CD1c-positive myeloid dendritic cell (primary cell): ENCODE measurements around the gene PKD2.

ENCODE experiments used
- DNase-seq: peaks from one replicate; pipeline ENCODE4 v3.0.0-alpha.2; 2016; ENCODE audit errors: extremely low spot score

The PKD2 gene

DNA sequence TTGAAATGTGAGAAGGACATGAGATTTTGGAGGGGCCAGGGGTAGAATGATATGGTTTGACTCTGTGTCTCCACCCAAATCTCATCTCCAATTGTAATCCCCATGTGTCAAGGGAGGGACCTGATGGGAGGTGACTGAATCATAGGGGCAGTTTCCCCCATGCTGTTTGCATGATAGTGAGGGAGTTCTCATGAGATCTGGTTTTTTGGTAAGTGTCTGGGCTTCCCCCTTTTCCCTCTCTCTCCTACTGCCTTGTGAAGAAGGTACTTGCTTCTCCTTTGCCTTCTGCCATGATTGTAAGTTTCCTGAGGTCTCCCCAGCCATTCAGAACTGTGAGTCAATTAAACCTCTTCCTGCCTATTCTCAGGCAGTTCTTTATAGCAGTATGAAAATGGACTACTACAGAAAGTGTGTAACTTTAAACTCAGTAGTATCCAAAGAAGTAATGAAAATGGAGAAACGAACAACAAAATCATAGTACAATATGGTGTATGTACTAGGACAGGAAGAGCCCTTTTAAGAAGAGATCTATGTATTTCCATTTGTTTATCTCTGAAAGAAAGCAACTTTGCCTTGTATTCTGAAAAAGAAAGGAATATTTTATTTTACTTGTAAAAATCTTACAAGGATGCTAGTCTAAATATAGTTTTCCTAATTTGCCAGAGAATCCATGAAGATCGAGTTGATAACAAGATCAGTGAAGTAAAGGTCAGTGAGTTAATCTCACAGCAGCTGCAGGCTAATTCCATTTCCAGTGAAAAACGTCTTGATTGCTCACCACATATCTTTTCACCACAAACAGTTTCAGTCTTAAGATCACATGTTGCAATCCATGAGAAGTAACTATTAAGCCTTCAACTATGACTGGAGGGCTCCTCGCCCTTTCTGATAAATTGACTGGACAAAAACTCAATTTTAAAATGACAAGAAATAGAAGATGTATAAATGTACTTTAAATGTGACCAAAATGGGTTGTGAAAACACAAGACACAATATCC is 20.5 kb downstream of the PKD2 start:
- DNase-seq: peak; percentile 85

DNA sequence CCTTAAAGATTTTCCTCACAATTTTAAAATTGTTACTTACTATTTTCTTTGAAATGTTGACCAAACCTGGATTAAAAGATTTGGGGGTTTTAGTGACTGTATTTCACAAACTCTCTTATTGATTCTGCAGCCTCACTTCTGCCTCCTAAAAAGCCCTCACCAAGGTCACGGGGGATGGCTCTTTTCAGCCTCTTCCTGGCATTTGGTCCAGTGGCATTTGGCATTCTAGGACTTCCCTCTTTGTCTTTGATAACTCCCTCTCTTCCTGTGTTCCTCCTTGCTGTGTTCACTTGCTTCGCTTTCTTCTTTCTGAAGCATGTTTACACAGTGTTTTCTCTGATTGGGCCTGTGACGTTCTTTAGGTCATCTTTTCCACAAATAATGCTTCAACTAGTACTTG is 21.5 kb downstream of the PKD2 start:
- DNase-seq: peak; percentile 64

DNA sequence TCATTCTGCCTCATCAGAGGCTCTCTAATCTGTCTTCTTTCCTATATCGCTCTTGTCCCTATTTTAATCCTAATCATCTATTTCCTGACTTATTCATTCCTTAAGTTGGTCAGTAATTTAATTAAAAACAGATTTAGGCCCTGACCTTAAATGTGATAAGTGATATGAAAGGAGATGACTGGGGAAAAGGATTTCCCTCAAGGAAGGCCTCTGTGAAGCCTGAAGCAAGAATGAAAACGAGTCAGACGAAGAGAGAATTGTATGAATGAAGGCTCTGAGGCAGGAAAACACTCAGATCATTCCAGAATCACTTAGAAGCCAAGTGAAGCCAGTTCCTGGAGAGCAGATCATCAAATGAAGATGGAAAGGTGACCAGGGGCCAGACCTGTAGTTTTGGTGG is 22.1 kb downstream of the PKD2 start:
- no peak for DNase-seq

DNA sequence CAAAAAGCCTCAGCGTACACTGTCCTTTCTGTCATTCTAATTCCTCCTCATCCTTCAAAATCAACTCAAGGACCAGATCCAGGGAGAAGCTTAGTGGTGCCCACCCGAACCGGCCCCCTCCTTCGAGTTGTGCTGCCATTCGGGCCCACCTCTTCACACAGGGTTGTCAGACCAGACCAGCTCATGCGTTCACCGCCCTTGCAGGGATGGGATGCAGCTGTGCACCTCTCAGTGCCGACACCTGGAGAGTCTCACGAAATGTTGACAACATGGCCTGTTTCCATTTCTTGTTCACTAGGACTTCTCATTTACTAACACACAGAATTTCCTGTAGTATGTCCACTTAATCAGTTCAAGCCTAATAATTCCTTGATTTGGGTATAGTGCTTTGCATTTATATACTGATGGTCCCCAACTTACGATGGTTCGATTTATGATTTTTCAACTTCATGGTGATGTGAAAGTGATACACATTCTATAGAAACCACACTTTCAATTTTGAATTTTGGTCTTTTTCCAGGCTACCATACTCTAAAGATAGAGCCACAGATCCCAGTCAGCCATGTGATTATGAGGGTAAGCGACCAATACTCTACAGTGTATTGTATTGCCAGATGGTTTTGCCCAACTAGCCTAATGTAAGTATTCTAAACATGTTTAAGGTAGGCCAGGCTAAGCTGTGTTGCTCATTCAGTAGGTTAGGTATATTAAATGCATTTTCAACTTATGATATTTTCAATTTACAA is 23.3 kb downstream of the PKD2 start:
- DNase-seq: no peak

DNA sequence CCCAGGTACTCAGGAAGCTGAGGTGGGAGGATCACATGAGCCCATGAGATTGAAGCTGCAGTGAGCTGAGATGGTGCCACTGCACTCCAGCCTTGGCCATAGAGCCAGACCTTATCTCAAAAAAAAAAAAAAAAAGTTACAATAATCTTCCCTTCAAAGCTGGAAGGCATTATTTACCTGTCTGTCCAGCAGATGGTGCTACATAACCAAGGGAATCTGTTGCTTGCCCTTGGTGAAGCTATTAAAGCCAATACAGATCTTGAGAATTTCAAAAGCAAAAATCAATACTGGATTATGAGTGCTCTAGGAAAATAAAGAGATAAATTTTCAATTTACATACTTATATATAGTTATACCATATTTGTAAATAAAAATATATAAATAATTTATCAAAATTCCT is 25.9 kb downstream of the PKD2 start:
- peak; percentile 68 for DNase-seq

DNA sequence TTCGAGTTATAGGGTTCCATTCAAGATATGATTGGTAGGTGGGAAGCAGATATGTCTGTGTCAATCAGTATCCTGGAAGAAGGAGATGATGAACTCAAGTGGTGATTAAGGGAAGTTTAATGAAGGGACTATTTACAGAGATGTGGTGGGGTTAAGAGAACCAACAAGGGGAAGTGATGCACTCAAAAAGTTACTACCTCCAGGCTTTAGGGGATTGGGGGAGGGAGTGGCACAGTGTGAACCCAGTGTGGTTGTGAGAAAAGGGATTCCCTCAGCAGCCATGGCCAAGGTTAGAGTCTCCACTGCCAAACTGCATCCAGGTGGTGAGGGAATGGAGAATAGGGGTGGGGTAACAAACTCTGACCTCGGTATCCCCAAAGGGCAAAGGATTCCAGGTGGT is 27.9 kb downstream of the PKD2 start:
- DNase-seq: no peak

DNA sequence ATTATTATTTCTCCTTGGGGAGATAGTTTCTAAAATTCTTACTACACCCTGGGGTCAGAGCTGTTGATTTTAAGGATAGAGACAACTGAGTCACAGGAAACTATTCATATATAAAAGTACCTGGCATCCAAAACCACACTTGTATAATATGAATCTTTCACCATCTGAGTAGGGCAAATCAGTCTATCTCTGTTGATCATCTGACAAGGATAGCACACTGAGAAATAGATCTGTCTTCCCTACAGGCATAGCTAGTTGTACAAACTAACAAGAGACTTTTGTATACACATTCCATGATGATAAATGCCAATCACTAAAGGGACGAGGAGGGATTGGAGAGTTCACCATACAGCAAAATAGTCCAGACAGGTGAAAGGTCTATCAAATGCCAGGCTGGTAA is 30.0 kb downstream of the PKD2 start:
- no peak for DNase-seq

DNA sequence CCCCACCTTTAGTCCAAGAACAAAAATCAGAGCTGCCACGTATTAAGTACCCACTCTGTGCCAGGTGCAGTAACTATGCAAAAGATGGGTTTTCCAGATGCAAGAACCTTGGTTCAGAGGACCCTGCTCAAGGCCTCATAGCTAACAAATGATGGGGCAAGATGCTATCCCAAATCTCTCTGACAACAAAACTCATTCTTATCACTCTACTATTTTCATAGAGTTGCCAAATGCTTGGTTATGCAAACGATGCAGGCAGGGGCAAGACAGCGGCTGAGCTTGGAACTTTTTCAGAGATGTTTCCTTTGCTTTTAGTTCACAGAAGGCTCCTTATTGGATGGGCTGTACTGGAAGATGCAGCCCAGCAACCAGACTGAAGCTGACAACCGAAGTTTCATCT is 30.5 kb downstream of the PKD2 start:
- DNase-seq: no peak

DNA sequence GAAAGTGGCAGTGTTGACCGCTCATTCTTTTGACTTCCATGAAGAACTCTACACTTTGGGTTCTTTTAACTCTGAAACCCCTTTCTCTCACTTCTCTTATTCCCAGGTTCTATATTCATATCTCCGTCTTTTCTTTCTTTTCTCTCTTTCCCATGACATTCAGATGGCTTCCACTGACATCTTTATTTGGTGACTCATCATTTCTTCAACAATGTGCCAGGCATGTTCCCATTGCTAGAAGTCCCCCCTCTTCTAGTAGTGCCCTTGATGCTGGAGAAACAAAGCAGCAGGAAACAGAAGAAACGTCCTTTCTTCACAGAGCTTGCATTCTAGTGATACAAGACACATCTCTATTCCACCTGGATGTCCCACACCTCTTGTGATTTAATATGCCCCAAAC is 33.3 kb downstream of the PKD2 start:
- no peak for DNase-seq

DNA sequence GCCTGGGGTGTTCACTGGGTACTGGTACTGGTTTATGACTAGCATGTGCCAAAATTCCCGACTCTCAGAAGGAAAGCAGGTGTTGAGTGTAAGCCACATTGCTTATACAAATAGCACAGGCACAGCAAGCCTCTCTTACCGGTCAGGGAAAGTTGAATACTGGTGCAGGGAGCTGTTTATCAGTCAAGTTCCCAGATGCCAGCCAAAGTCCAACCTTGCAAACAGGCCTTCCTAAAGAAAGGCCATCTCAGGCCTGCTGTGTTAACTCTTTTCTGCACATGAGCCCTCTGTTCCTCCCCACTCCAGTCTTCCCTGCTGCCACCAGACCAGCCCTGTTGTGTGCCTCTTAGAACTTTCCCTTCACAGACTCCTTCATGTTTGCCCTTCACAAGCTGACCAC is 34.2 kb downstream of the PKD2 start:
- DNase-seq: no peak

DNA sequence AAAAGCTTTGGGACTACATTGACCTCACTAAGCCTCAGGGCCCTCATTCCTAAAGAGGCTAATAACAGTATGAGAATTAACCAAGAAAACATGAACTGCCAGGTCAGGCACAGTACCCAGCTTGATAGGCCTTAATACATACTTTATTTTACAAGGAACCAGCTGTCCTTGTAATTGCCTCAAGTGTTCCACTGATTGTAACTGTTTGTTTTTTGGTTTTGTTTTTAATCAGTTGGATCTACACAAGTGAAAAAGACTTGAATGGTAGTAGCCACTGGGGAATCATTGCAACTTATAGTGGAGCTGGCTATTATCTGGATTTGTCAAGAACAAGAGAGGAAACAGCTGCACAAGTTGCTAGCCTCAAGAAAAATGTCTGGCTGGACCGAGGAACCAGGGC is 35.6 kb downstream of the PKD2 start:
- no peak for DNase-seq

DNA sequence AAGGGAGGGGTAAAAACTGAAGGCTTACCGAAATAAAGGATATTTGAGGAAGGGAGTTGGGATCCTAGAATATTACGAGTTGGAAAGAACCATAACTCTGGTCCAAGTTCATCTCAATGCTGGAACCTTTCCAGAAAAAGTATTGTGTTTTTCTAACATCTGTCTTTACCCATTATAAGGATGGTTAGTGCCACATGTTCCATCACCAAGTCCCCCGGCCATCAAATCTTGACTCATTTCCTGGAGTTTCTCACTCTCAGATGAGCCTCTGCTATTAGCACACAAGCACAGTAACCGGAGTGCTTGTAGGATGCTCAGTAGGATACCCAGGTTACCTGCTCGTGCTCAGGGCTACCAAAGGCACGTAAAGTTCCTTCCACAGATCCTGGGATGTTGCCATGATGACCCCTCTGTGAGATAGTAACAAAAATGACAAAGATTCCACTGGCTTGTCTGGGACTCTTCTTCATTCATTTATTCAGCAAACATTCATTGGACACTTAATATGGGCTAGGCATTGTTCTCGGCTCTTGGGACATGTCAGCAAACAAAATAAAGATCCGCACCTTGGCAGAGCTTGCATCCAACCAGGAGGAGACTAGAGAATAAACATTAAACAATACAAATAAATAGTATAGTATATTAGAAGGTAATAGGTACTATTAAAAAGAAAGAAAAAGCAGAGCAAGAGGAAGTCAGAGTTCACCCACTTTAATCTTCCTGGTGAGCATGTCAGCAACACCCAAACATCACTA is 36.3 kb downstream of the PKD2 start:
- no peak for DNase-seq

DNA sequence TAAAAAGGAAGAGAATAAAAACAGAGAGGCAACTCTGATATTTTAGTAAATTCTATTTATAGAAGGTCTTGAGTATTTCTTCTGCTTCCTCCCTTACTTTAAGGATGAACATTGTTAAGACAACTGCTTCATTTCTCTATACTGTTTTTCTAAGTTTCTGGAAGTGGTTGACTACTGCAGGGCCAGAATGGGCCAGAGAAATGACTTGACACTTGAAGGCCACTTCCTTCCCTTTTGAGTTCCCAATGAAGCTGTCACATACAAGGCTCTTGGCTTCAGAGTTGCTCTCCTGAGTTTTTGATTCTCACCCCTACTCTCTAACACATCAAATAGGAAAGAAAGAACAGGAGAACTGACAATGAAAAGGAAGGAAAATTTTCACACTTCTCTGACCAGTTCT is 37.6 kb downstream of the PKD2 start:
- DNase-seq: no peak

DNA sequence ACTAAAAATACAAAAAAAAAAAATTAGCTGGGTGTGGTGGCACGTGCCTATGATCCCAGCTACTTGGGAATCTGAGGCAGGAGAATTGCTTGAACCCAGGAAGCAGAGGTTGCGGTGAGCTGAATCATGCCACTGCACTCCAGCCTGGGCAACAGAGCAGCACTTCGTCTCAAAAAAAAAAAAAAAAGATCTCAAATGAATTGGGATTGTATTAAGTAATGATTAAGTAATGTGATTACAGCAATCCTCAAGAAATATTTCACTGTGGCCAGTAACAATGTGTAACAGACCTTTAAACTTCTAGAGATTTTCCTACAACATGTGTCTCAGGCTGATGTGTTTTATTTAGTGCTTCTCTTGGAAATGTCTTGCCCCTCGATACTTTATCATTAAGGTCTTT is 46.8 kb downstream of the PKD2 start:
- no peak for DNase-seq

DNA sequence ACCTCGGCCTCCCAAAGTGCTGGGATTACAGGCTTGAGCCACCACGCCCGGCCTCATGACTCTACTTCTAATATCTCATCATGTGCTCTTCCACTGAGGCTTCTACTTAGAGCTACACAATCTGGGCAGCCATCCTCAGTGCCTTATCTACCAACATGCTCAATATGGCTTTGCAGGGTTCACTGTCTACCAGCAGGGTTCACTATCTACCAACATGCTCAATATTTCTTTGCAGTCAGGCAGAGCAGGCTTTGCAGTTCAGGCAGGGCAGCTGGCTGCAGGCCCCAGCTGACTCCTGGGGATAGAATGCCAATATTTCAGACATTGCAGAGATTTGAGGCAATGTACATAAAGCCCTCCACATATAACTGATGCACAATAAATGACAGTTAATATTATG is 47.5 kb downstream of the PKD2 start:
- DNase-seq: peak; percentile 12

DNA sequence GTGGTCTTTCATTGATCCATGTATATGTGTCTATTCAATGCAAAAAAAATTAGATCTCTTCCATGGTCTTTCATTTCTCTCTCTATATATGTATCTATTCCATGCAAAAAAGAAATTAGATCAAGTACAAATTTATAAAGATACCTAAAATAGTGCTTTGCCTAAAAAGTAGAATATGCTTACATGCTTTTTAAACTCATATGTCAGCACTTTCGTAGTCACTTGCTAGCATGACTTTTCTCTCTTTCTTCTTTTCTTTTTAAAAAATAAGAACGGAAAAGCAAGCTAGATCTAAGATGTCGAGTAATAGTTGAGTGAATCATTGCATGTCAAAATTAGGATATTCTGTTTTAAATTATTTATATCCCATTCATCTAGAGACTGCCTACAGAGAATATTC is 50.9 kb downstream of the PKD2 start:
- DNase-seq: no peak

DNA sequence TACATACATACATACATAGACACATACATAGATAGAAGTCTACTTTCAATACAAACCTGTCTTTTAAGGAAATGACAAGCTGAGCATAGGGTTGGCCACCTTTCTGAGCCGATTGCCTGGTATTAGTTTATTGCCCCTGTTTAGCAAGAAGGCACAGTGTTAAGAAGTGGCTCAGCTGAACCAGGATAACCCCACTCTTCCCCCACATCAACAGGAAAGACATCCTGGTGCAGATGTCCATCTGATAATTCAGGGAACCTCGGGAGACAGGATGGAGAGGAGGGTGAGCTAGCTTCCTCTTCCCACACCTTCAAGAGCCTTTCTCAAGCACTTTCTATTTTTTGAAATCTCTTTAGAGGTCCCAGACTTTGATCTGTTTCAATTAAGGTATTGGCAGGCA is 52.3 kb downstream of the PKD2 start:
- DNase-seq: no peak

DNA sequence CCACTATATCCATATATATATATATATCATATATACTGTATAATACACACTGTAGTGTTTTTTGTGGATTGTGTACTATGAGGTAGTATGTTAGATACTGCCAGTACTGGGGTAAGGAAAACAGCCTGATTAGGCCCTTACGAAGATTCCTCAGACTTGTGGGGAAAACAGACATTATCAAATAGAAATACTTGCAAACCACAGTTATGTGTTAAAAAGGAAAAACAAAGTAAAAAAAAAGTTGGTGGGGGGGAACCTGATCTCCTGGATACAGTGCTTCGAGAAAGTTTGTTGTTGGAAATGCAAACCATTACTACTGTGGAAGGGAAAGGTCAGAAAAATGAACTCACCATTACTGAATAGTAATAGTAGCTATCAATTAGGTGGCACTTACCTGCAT is 53.0 kb downstream of the PKD2 start:
- no peak for DNase-seq

DNA sequence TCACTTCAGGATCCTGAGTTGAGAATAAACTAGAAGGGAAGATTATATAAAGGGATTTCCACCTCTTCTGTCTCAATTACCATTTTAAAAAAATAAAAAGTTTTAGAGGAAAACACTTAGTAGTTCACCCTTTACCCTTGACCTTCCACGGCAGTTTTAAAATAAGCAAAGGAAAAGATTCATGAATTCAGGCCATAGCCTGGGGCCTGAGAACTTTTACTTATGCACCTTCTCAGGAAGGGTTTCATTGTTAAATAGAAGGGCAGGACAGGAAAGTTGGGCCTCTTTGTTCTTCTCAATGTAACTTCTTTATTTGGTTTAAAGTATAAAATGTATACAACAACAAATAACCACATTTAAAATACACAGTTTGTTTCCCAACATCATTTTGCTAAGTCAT is 54.9 kb downstream of the PKD2 start:
- DNase-seq: no peak

DNA sequence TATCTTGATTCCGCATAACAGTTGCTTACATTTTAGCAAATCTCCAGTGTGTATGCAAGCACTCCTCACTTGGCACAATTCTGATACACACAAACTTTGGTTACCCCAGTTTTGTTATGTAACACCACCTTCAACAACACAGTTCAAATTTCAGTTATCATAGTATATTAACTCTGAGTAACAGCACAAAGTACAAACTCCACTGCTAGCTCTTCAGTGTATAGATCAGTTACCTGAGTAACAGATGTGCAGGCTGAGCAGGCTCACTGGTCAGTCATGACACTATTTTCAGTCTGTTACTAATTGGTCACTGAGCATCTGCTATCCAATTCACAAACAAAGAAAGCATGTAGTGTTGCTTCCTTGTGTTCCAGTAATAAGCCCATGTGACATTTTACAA is 55.4 kb downstream of the PKD2 start:
- DNase-seq: no peak

DNA sequence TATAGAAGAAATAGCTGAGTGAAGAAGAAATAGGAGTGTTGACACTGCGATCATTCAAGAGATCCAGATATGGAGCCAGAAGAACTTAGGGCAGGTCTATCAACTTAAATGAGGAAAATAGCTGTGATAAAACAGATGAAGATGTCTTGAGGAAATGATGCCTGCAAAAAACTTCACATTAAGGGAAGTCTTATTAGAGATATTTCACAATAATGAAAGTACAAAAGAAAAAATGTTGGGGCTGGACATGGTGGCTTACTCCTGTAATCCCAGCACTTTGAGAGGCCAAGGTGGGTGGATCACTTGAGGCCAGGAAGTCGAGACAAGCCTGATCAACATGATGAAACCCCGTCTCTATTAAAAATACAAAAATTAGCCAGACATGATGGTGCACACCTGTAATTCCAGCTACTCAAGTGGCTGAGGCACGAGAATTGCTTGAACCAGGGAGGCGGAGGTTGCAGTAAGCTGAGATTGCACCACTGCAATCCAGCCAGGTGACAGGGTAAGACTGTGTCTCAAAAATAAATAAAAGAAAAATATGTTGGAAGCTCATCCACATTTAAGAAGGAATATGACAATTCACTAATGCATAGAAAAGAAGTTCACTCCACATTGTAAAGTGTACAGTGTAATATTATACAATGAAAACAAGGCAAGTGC is 56.3 kb downstream of the PKD2 start:
- peak; percentile 11 for DNase-seq

DNA sequence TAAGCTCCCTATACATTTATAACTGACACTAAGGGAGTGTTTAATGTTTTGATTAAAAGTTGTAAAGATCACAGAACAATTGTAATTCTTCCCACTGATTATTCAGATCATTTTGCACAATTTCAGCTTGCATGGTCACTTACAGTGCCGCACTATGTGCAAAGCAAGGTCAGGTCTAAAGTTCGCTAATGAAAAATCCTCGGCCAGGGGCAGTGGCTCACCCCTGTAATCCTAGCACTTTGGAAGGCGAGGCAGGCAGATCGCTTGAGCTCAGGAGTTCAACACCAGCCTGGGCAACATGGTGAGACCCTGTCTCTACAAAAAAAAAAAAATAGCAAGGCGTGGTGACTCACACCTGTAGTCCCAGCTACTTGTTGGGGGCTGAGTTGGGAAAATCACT is 57.0 kb downstream of the PKD2 start:
- no peak for DNase-seq
